ENCODE data around the gene ENAH.

- no peak for TF ChIP-seq GATA2 (CRISPR knock-in tag; IDR thresholded peaks at IDR 0.05)
- TF ChIP-seq CTCF (IDR thresholded peaks at IDR 0.05) = no peak
- TF ChIP-seq SMC3 (IDR thresholded peaks at IDR 0.05; ENCODE audit: low read depth, low read length) = no peak
- TF ChIP-seq FOSL2 (IDR thresholded peaks at IDR 0.05; ENCODE audit: borderline replicate concordance, low read depth) = no peak
- TF ChIP-seq USF2 (IDR thresholded peaks at IDR 0.05; ENCODE audit: borderline replicate concordance, low read depth, low read length) = no peak
- no peak for TF ChIP-seq TAF1 (IDR thresholded peaks at IDR 0.05; ENCODE audit: borderline replicate concordance, low read depth, low read length)
- TF ChIP-seq NFIC (IDR thresholded peaks at IDR 0.05; ENCODE audit: borderline replicate concordance) = no peak
- TF ChIP-seq RCOR1 (IDR thresholded peaks at IDR 0.05; ENCODE audit: low read length) = no peak
- TF ChIP-seq REST (IDR thresholded peaks at IDR 0.05; ENCODE audit: low read depth, low read length) = no peak
- no peak for TF ChIP-seq EP300 (IDR thresholded peaks at IDR 0.05; ENCODE audit: borderline replicate concordance in 1 of 2, low read depth in 1 of 2, low read length in 1 of 2)
- TF ChIP-seq POLR2AphosphoS5 (IDR thresholded peaks at IDR 0.05; ENCODE audit: low read depth, low read length) = no peak
- TF ChIP-seq FOXM1 (IDR thresholded peaks at IDR 0.05; ENCODE audit: low read depth) = no peak
Measured at GRCh38 chr1:225447650-225448089, 205.3 kb downstream of the ENAH start.
